PC-3 (cell line): ENCODE measurements around the gene ZNF616. TPM values are rescaled to one million over a fixed set of nuclear protein-coding genes. Genes with fewer than 3 reads are reported as not detected.

ENCODE experiments used
- ATAC-seq: fragments of 200-7000 bp; cut with Tn5 transposase; 2 replicates; pipeline ENCODE4 v1.9.1; 2020; ENCODE audit warnings: mild to moderate bottlenecking, moderate library complexity
- BruUV-seq: library from RNA; stranded (reverse); fragments of 400-500 nt; replicated peaks from 2 replicates; lab custom pipeline; 2021; lab: Mats Ljungman, UMichigan
- CTCF ChIA-PET: fragments of 300-600 bp; sonication (Branson Sonifier 250); formaldehyde crosslinking; loops from one replicate; lab custom pipeline; 2022; ENCODE audit warnings: antibody characterized with exemption; lab: Charles Lee
- POLR2A ChIA-PET: fragments of 300-600 bp; sonication (Branson Sonifier 250); formaldehyde crosslinking; loops from one replicate; lab custom pipeline; 2022; ENCODE audit warnings: antibody characterized with exemption; ENCODE audit not compliant: unreplicated experiment; lab: Charles Lee
- DNase-seq: peaks from one replicate; pipeline ENCODE4 v3.0.0-alpha.2; 2015
- H2AFZ ChIP-seq: fragments of 300-600 bp; sonication (generic); 2 replicates; pipeline ENCODE4 v1.6.0; 2016; ENCODE audit warnings: antibody characterized with exemption, low read length
- H3F3A ChIP-seq: fragments of 300-600 bp; sonication (generic); one replicate; pipeline ENCODE4 v1.6.0; 2017; ENCODE audit warnings: antibody characterized with exemption, low read length, control low read depth, mild to moderate bottlenecking; ENCODE audit not compliant: unreplicated experiment
- H3K27ac ChIP-seq: fragments of 300-600 bp; sonication (generic); 2 replicates; pipeline ENCODE4 v1.5.1; 2016; ENCODE audit warnings: mild to moderate bottlenecking, low read length
- H3K27me3 ChIP-seq: fragments of 300-600 bp; sonication (generic); 2 replicates; pipeline ENCODE4 v1.6.1; 2016; ENCODE audit warnings: low read length, mixed read lengths
- H3K36me3 ChIP-seq: fragments of 300-600 bp; sonication (generic); 2 replicates; pipeline ENCODE4 v1.6.1; 2016; ENCODE audit warnings: low read depth, mixed run types, low read length, mixed read lengths
- H3K4me1 ChIP-seq: fragments of 300-600 bp; sonication (generic); 2 replicates; pipeline ENCODE4 v1.5.1; 2016; ENCODE audit warnings: low read length; ENCODE audit not compliant: insufficient read depth
- H3K4me2 ChIP-seq: fragments of 300-600 bp; sonication (generic); 2 replicates; pipeline ENCODE4 v1.6.0; 2016; ENCODE audit warnings: low read length
- H3K4me3 ChIP-seq: fragments of 300-600 bp; sonication (generic); 2 replicates; pipeline ENCODE4 v1.5.1; 2016; ENCODE audit warnings: mild to moderate bottlenecking, low read length, mixed read lengths
- H3K79me2 ChIP-seq: fragments of 300-600 bp; sonication (generic); 2 replicates; pipeline ENCODE4 v1.6.1; 2017; ENCODE audit warnings: low read length, mixed read lengths
- H3K9ac ChIP-seq: fragments of 300-600 bp; sonication (generic); 2 replicates; pipeline ENCODE4 v1.6.0; 2016; ENCODE audit warnings: mild to moderate bottlenecking, low read length
- H3K9me2 ChIP-seq: fragments of 300-600 bp; sonication (generic); replicated peaks from 2 replicates; pipeline ENCODE4 v1.6.1; 2016; ENCODE audit warnings: mixed run types, low read length, mixed read lengths
- H3K9me3 ChIP-seq: fragments of 300-600 bp; sonication (generic); 2 replicates; pipeline ENCODE4 v1.6.1; 2016; ENCODE audit warnings: low read length, mixed read lengths
- H4K20me1 ChIP-seq: fragments of 300-600 bp; sonication (generic); 2 replicates; pipeline ENCODE4 v1.6.1; 2016; ENCODE audit warnings: low read length, mixed read lengths
- CTCF ChIP-seq: fragments of 300-600 bp; sonication (generic); conservative IDR thresholded peaks from 2 replicates; pipeline ENCODE4 v1.5.1; 2017; ENCODE audit warnings: antibody characterized with exemption, low read depth, mild to moderate bottlenecking, low read length
- EZH2 ChIP-seq: fragments of 300-600 bp; sonication (generic); IDR thresholded peaks from one replicate; pipeline ENCODE4 v1.6.1; 2017; ENCODE audit warnings: antibody characterized with exemption, mild to moderate bottlenecking, low read length; ENCODE audit not compliant: unreplicated experiment
- EZH2phosphoT487 ChIP-seq: fragments of 300-600 bp; sonication (generic); IDR thresholded peaks from 2 replicates; pipeline ENCODE4 v1.6.1; 2018; ENCODE audit warnings: mild to moderate bottlenecking, antibody characterized with exemption, low read length, borderline replicate concordance
- intact Hi-C: fragments of 100-400 bp; cut with micrococcal nuclease; formaldehyde crosslinking; loops from 2 replicates; pipeline ENCODE4 v1.9.0; 2023
- total RNA-seq: library from RNA; depleted of rRNA; stranded (reverse); fragments of >200 nt; gene quantifications from 2 replicates; pipeline ENCODE4 v1.2.3, GENCODE V29; 2014

The ZNF616 gene
- total RNA-seq, 1 experiment from 2014 or later = 3.9 TPM

GRCh38 chr19:52138983-52139251 is 821 bp downstream of the ZNF616 start:
- Histone ChIP-seq H2AFZ (peak overlapping the region; percentile 95), H3K27ac (peak overlapping the region; percentile 81), H3K9me3 (peaks cover 46% of the 10 kb centered on the region), H4K20me1 (no peaks in the 10 kb centered on the region), H3K4me3 (peak overlapping the region; percentile 91), H3K27me3 (no peaks in the 10 kb centered on the region), H3K9me2 (no peaks in the 10 kb centered on the region), H3K4me2 (peak overlapping the region; percentile 94), H3K36me3 (peaks cover 35% of the 10 kb centered on the region), H3K79me2 (peaks cover 24% of the 10 kb centered on the region), H3K4me1 (peaks cover 7% of the 10 kb centered on the region; the same call in 1 of the 2 replicates), H3K9ac (peak overlapping the region; percentile 92), H3F3A (no peaks in the 10 kb centered on the region)
- no peak for DNase-seq
- ATAC-seq = no peak
- CTCF ChIA-PET = interaction anchor here (0.6 kb wide), 1 partner anchor 51 kb away, joined by 4 read pairs; the partner anchor contains the start of gene PPP2R1A
- TF ChIP-seq EZH2phosphoT487 = no peak
- TF ChIP-seq EZH2 = no peak
- TF ChIP-seq CTCF = no peak
- no TSS peak for BruUV-seq
- intact Hi-C loops = loop anchor here (1.0 kb wide), 2 partner anchors 50 to 98 kb away; no protein-coding TSS in a partner anchor
- POLR2A ChIA-PET = no interaction called here

GRCh38 chr19:52138278-52138982 is 1.3 kb downstream of the ZNF616 start:
- DNase-seq (peak; percentile 29), ATAC-seq (peak; percentile 16; the same call in 1 of the 2 replicates)
- H3K9ac ChIP-seq = peak overlapping the region; percentile 92
- peak overlapping the region; percentile 91 for H3K4me3 ChIP-seq
- H3K27me3 ChIP-seq = no peaks in the 10 kb centered on the region
- BruUV-seq = no TSS peak
- POLR2A ChIA-PET = interaction anchor here (0.5 to 0.6 kb wide), 2 partner anchors 31 to 51 kb away, joined by 3 read pairs; partner anchors contain the start of gene PPP2R1A
- H3K4me2 ChIP-seq = peak overlapping the region; percentile 94
- no peaks in the 10 kb centered on the region for H4K20me1 ChIP-seq
- peaks cover 24% of the 10 kb centered on the region for H3K79me2 ChIP-seq
- peaks cover 7% of the 10 kb centered on the region; the same call in 1 of the 2 replicates for H3K4me1 ChIP-seq
- H2AFZ ChIP-seq = peak overlapping the region; percentile 95
- H3K9me3 ChIP-seq = peaks cover 49% of the 10 kb centered on the region
- intact Hi-C loops = no loop called here
- no peaks in the 10 kb centered on the region for H3F3A ChIP-seq
- no peak for TF ChIP-seq EZH2
- no peak for TF ChIP-seq CTCF
- TF ChIP-seq EZH2phosphoT487 = no peak
- peak overlapping the region; percentile 81 for H3K27ac ChIP-seq
- H3K36me3 ChIP-seq = peaks cover 40% of the 10 kb centered on the region
- CTCF ChIA-PET = interaction anchor here (0.6 kb wide), 1 partner anchor 51 kb away, joined by 4 read pairs; the partner anchor contains the start of gene PPP2R1A
- H3K9me2 ChIP-seq = no peaks in the 10 kb centered on the region

GRCh38 chr19:52120286-52120685 is 19.5 kb downstream of the ZNF616 start:
- Histone ChIP-seq H3K36me3 (peaks cover 98% of the 10 kb centered on the region), H3K27me3 (no peaks in the 10 kb centered on the region), H4K20me1 (no peaks in the 10 kb centered on the region), H3K4me1 (no peaks in the 10 kb centered on the region), H3K9me2 (no peaks in the 10 kb centered on the region), H3K4me3 (peak overlapping the region; percentile 4; the same call in 1 of the 2 replicates), H3F3A (no peaks in the 10 kb centered on the region), H2AFZ (no peak overlapping the region), H3K9ac (no peak overlapping the region), H3K79me2 (no peaks in the 10 kb centered on the region), H3K27ac (no peak overlapping the region), H3K9me3 (peaks cover 89% of the 10 kb centered on the region), H3K4me2 (no peak overlapping the region)
- POLR2A ChIA-PET = no interaction called here
- CTCF ChIA-PET = no interaction called here
- intact Hi-C loops = no loop called here
- ATAC-seq (no peak), DNase-seq (no peak)
- TF ChIP-seq EZH2phosphoT487 (no peak), EZH2 (no peak), CTCF (no peak)
- BruUV-seq = no TSS peak
